B cell (primary cell): ENCODE measurements around the gene DPP10. TPM values are rescaled to one million over a fixed set of nuclear protein-coding genes. Genes with fewer than 3 reads are reported as not detected.

Experiments used
- ATAC-seq: fragments of 200-7000 bp; cut with Tn5 transposase; one replicate; pipeline ENCODE4 v1.10.0; 2021; ENCODE audit warnings: low read depth, mild to moderate bottlenecking, moderate number of reproducible peaks, moderate library complexity
- CTCF ChIA-PET: fragments of 350-600 bp; sonication (Branson Sonifier 250); formaldehyde crosslinking; loops from one replicate; lab custom pipeline; 2021; ENCODE audit warnings: antibody characterized with exemption, inconsistent platforms; lab: Charles Lee
- POLR2A ChIA-PET: fragments of 350-600 bp; sonication (Branson Sonifier 250); formaldehyde crosslinking; loops from one replicate; lab custom pipeline; 2021; ENCODE audit warnings: antibody characterized with exemption; lab: Charles Lee
- DNase-seq: peaks from one replicate; pipeline ENCODE4 v3.0.0; 2013
- H2AFZ ChIP-seq: 2 replicates; pipeline ENCODE4 v1.6.1; 2012; ENCODE audit warnings: mild to moderate bottlenecking, low read depth, low read length; ENCODE audit not compliant: insufficient read depth, poor library complexity, severe bottlenecking
- H3K27ac ChIP-seq, 2 donors: 1 replicate in 1 of 2; 2 replicates in 1 of 2; pipeline ENCODE4 v1.5.1; 2012 to 2013; ENCODE audit warnings: low read length in 2 of 2, mild to moderate bottlenecking in 2 of 2, moderate library complexity in 1 of 2
- H3K27me3 ChIP-seq, 4 experiments: fragments of 200-600 bp in 1 of 4; sonication (generic) in 1 of 4; replicated peaks in 1 of 4; 1 replicate in 2 of 4; 2 replicates in 2 of 4; pipeline versions ENCODE4 v1.6.1 to v1.7.0; 2013 to 2016; ENCODE audit warnings: low read length in 3 of 4, mild to moderate bottlenecking in 2 of 4, mixed read lengths in 1 of 4, moderate library complexity in 1 of 4; ENCODE audit not compliant: insufficient read depth in 4 of 4, control insufficient read depth in 3 of 4; ENCODE audit errors: control extremely low read depth in 1 of 4
- H3K36me3 ChIP-seq, 2 experiments: replicated peaks in 1 of 2; 1 replicate in 1 of 2; 2 replicates in 1 of 2; pipeline versions ENCODE4 v1.6.1 to v1.7.1; 2013; ENCODE audit warnings: low read length in 1 of 2; ENCODE audit not compliant: insufficient read depth in 2 of 2, control insufficient read depth in 1 of 2; ENCODE audit errors: control extremely low read depth in 1 of 2, extremely low read depth in 1 of 2
- H3K4me1 ChIP-seq, 2 donors: fragments of 200-600 bp in 1 of 2; sonication (generic) in 1 of 2; 1 replicate in 1 of 2; 2 replicates in 1 of 2; pipeline versions ENCODE4 v1.5.1 to v1.6.1; 2013 to 2017; ENCODE audit warnings: low read length in 2 of 2; ENCODE audit not compliant: control insufficient read depth in 2 of 2, insufficient read depth in 2 of 2
- H3K4me2 ChIP-seq: replicated peaks from 2 replicates; pipeline ENCODE3; 2012; ENCODE audit warnings: mild to moderate bottlenecking, low read depth, low read length; ENCODE audit not compliant: poor library complexity, severe bottlenecking
- H3K4me3 ChIP-seq, 5 experiments: fragments of 200-600 bp in 1 of 5; sonication (generic) in 1 of 5; 1 replicate in 3 of 5; 2 replicates in 2 of 5; pipeline versions ENCODE4 v1.5.1 to v1.7.0; 2011 to 2016; ENCODE audit warnings: low read length in 4 of 5, mild to moderate bottlenecking in 4 of 5, low read depth in 2 of 5, control low read depth in 1 of 5, moderate library complexity in 1 of 5; ENCODE audit not compliant: insufficient read depth in 1 of 5; ENCODE audit errors: control extremely low read depth in 1 of 5, extremely low read depth in 1 of 5
- H3K79me2 ChIP-seq: fragments of 200-600 bp; sonication (generic); one replicate; pipeline ENCODE4 v1.6.0; 2016; ENCODE audit warnings: low read length; ENCODE audit not compliant: control insufficient read depth, insufficient read depth
- H3K9ac ChIP-seq: fragments of 200-600 bp; sonication (generic); 2 replicates; pipeline ENCODE4 v1.6.1; 2017; ENCODE audit warnings: mild to moderate bottlenecking, low read length, moderate library complexity
- H3K9me3 ChIP-seq, 3 donors: one replicate each; pipeline versions ENCODE4 v1.6.1 to v1.7.1; 2013; ENCODE audit warnings: low read length in 2 of 3; ENCODE audit not compliant: control insufficient read depth in 2 of 3, insufficient read depth in 1 of 3; ENCODE audit errors: control extremely low read depth in 1 of 3
- H4K20me1 ChIP-seq: 2 replicates; pipeline ENCODE4 v1.6.0; 2012; ENCODE audit warnings: mild to moderate bottlenecking, low read length; ENCODE audit not compliant: insufficient read depth, control insufficient read depth, poor library complexity, severe bottlenecking
- H3K27ac Mint-ChIP-seq: one replicate; pipeline ENCODE4 v1.8.0; 2021; ENCODE audit warnings: mixed read lengths
- H3K27me3 Mint-ChIP-seq: one replicate; pipeline ENCODE4 v1.8.0; 2021; ENCODE audit warnings: mixed read lengths
- H3K4me1 Mint-ChIP-seq: one replicate; pipeline ENCODE4 v1.8.0; 2021; ENCODE audit warnings: mixed read lengths
- H3K4me3 Mint-ChIP-seq: one replicate; pipeline ENCODE4 v1.8.0; 2021; ENCODE audit warnings: mixed read lengths
- H3K9me3 Mint-ChIP-seq: one replicate; pipeline ENCODE4 v1.8.0; 2022; ENCODE audit warnings: mixed read lengths; ENCODE audit not compliant: insufficient read depth
- CTCF ChIP-seq: fragments of 200-600 bp; IDR thresholded peaks from one replicate; pipeline ENCODE4 v1.8.0; 2022; ENCODE audit warnings: antibody characterized with exemption, mild to moderate bottlenecking
- EZH2 ChIP-seq: IDR thresholded peaks from 2 replicates; pipeline ENCODE4 v1.6.1; 2012; ENCODE audit warnings: borderline replicate concordance, low read depth, mild to moderate bottlenecking, moderate library complexity, low read length; ENCODE audit not compliant: insufficient read depth, poor library complexity, severe bottlenecking
- WGBS: methylation state at CpG from one replicate; pipeline ENCODE4 v1.1.5; 2013; ENCODE audit warnings: missing lambda C conversion rate; ENCODE audit not compliant: insufficient coverage; 5-methylcytosine and 5-hydroxymethylcytosine counted together
- intact Hi-C: fragments of 100-400 bp; cut with micrococcal nuclease; formaldehyde crosslinking; loops from one replicate; pipeline ENCODE4 v1.10.0; 2022
- polyA plus RNA-seq: library from polyadenylated mRNA; depleted of rRNA; stranded (reverse); fragments of >200 nt; gene quantifications from 2 replicates; pipeline ENCODE4 v1.2.3, GENCODE V29; 2012
- total RNA-seq, 2 donors: library from RNA; stranded (reverse); fragments of 120-200 nt in 1 of 2; gene quantifications; 1 replicate in 1 of 2; 2 replicates in 1 of 2; pipeline versions ENCODE4 v1.2.3 to v1.2.4, GENCODE V29; 2013 to 2022

Gene DPP10
- total and polyA plus RNA-seq, 2 donors (not counting 1 experiment from before 2014, with no cell fraction given), result not detected

- CTCF ChIA-PET, result no interaction called here
- no peaks in the 10 kb centered on the region for H3K27me3 ChIP-seq
- intact Hi-C loops, result no loop called here
- H3K36me3 ChIP-seq, result no peaks in the 10 kb centered on the region
- no peak overlapping the region for H3K27ac ChIP-seq
- Mint-ChIP-seq H3K4me1 (no peaks in the 10 kb centered on the region), H3K4me3 (no peak overlapping the region), H3K27ac (no peak overlapping the region), H3K9me3 (no peaks in the 10 kb centered on the region), H3K27me3 (no peaks in the 10 kb centered on the region)
- TF ChIP-seq EZH2 (no peak), CTCF (no peak)
- no peaks in the 10 kb centered on the region for H3K9me3 ChIP-seq
- no peak for ATAC-seq
- H2AFZ ChIP-seq, result no peak overlapping the region
- H3K4me3 ChIP-seq, result no peak overlapping the region
- WGBS, result 100% methylated on average over 3 of the region's 6 CpGs
- no peaks in the 10 kb centered on the region for H3K4me1 ChIP-seq
- no peaks in the 10 kb centered on the region for H3K79me2 ChIP-seq
- POLR2A ChIA-PET, result no interaction called here
- H4K20me1 ChIP-seq, result no peaks in the 10 kb centered on the region
- no peak overlapping the region for H3K9ac ChIP-seq
- no peak for DNase-seq
- no peak overlapping the region for H3K4me2 ChIP-seq
These were observed 138.2 kb downstream of the DPP10 start for GRCh38 chr2:114580691-114581090.

GRCh38 chr2:114598329-114598728 lies 155.9 kb downstream of the DPP10 start:
- no peak overlapping the region for H3K27ac ChIP-seq
- ChIA-PET CTCF (no interaction called here), POLR2A (no interaction called here)
- ATAC-seq (no peak), DNase-seq (no peak)
- no peaks in the 10 kb centered on the region for H3K27me3 ChIP-seq
- H3K79me2 ChIP-seq, result no peaks in the 10 kb centered on the region
- no peaks in the 10 kb centered on the region for H3K9me3 ChIP-seq
- WGBS, result 100% methylated on average over 1 of the region's 1 CpG
- H4K20me1 ChIP-seq, result no peaks in the 10 kb centered on the region
- H2AFZ ChIP-seq, result no peak overlapping the region
- no peak overlapping the region for H3K9ac ChIP-seq
- intact Hi-C loops, result no loop called here
- no peak overlapping the region for H3K4me2 ChIP-seq
- Mint-ChIP-seq H3K9me3 (no peaks in the 10 kb centered on the region), H3K27me3 (no peaks in the 10 kb centered on the region), H3K4me1 (no peaks in the 10 kb centered on the region), H3K27ac (no peak overlapping the region), H3K4me3 (no peak overlapping the region)
- no peak for TF ChIP-seq EZH2
- TF ChIP-seq CTCF, result no peak
- no peak overlapping the region for H3K4me3 ChIP-seq
- H3K36me3 ChIP-seq, result no peaks in the 10 kb centered on the region
- no peaks in the 10 kb centered on the region for H3K4me1 ChIP-seq
